Testis (tissue), 3 donors: ENCODE data around the gene PLK5. TPM values are rescaled to one million over a fixed set of nuclear protein-coding genes. Genes with fewer than 3 reads are reported as not detected.

Source experiments
- DNase-seq: peaks from one replicate; pipeline ENCODE4 v3.0.0-alpha.2; 2019
- H3K27ac ChIP-seq, 2 donors: fragments of 200-600 bp; sonication (generic); one replicate each; pipeline ENCODE4 v1.5.1; 2019
- H3K27me3 ChIP-seq: fragments of 200-600 bp; sonication (generic); one replicate; pipeline ENCODE4 v1.5.1; 2019
- H3K36me3 ChIP-seq: fragments of 200-600 bp; sonication (generic); one replicate; pipeline ENCODE4 v1.5.1; 2017; ENCODE audit warnings: low read depth; ENCODE audit errors: missing control alignments
- H3K4me1 ChIP-seq: fragments of 200-600 bp; sonication (generic); one replicate; pipeline ENCODE4 v1.5.1; 2019
- H3K4me3 ChIP-seq, 2 donors: fragments of 200-600 bp; sonication (generic); one replicate each; pipeline ENCODE4 v1.5.1; 2017 to 2019
- H3K9me3 ChIP-seq: fragments of 200-600 bp; sonication (generic); one replicate; pipeline ENCODE4 v1.5.1; 2017
- POLR2A ChIP-seq: fragments of 450-650 bp; IDR thresholded peaks from one replicate; pipeline ENCODE4 v1.6.1; 2017; ENCODE audit warnings: antibody characterized with exemption, mild to moderate bottlenecking, moderate library complexity
- WGBS, 2 donors: methylation state at CpG; one replicate each; pipeline ENCODE4 v1.1.5; 2018; 5-methylcytosine and 5-hydroxymethylcytosine counted together
- intact Hi-C: fragments of 100-400 bp; cut with DNase I; formaldehyde crosslinking; loops from one replicate; pipeline ENCODE4 v1.15.1; 2023; ENCODE audit warnings: low total_unique reads
- polyA plus RNA-seq: library from polyadenylated mRNA; stranded (reverse); fragments of 350-450 nt; fragmentation: Illumina TruSeq; extraction: RNeasy Lipid Tissue Mini Kit (QIAGEN cat#74804); gene quantifications from one replicate; pipeline ENCODE4 v1.2.3, GENCODE V29; 2014; ENCODE audit warnings: low read depth, low replicate concordance; ENCODE audit not compliant: insufficient read depth
- total RNA-seq, 2 donors: library from RNA; depleted of rRNA; stranded (reverse); fragments of >200 nt; gene quantifications; one replicate each; pipeline ENCODE4 v1.2.3, GENCODE V29; 2016
- TF ChIP-seq, protein P1 (sequence below), 3 experiments: fragments of 450-650 bp in 2 of 3; fragments of 200-600 bp in 1 of 3; sonication (generic) in 1 of 3; IDR thresholded peaks; one replicate each; pipeline ENCODE4 v1.5.1; 2016 to 2019; ENCODE audit warnings: antibody characterized with exemption in 3 of 3, mild to moderate bottlenecking in 2 of 3, moderate library complexity in 1 of 3

The PLK5 gene
- total and polyA plus RNA-seq, 3 donors from 2014 or later = 2.4 to 31.5 (median 13.4) TPM

- DNase-seq = no peak
- H3K9me3 ChIP-seq = no peaks in the 10 kb centered on the region
- intact Hi-C loops = no loop called here
- no peak overlapping the region for H3K4me3 ChIP-seq
- no peaks in the 10 kb centered on the region for H3K36me3 ChIP-seq
- 78 to 85% methylated on average over 5 to 6 of the region's 6 CpGs for WGBS, 2 donors
- TF ChIP-seq POLR2A = no peak
- TF ChIP-seq, protein P1, sequence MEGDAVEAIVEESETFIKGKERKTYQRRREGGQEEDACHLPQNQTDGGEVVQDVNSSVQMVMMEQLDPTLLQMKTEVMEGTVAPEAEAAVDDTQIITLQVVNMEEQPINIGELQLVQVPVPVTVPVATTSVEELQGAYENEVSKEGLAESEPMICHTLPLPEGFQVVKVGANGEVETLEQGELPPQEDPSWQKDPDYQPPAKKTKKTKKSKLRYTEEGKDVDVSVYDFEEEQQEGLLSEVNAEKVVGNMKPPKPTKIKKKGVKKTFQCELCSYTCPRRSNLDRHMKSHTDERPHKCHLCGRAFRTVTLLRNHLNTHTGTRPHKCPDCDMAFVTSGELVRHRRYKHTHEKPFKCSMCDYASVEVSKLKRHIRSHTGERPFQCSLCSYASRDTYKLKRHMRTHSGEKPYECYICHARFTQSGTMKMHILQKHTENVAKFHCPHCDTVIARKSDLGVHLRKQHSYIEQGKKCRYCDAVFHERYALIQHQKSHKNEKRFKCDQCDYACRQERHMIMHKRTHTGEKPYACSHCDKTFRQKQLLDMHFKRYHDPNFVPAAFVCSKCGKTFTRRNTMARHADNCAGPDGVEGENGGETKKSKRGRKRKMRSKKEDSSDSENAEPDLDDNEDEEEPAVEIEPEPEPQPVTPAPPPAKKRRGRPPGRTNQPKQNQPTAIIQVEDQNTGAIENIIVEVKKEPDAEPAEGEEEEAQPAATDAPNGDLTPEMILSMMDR (IDR thresholded peaks at IDR 0.05) = no peak
- no peaks in the 10 kb centered on the region for H3K4me1 ChIP-seq
- no peak overlapping the region for H3K27ac ChIP-seq
- no peaks in the 10 kb centered on the region for H3K27me3 ChIP-seq
These were observed 39.4 kb downstream of the PLK5 start for GRCh38 chr19:1563251-1563650.

DNA sequence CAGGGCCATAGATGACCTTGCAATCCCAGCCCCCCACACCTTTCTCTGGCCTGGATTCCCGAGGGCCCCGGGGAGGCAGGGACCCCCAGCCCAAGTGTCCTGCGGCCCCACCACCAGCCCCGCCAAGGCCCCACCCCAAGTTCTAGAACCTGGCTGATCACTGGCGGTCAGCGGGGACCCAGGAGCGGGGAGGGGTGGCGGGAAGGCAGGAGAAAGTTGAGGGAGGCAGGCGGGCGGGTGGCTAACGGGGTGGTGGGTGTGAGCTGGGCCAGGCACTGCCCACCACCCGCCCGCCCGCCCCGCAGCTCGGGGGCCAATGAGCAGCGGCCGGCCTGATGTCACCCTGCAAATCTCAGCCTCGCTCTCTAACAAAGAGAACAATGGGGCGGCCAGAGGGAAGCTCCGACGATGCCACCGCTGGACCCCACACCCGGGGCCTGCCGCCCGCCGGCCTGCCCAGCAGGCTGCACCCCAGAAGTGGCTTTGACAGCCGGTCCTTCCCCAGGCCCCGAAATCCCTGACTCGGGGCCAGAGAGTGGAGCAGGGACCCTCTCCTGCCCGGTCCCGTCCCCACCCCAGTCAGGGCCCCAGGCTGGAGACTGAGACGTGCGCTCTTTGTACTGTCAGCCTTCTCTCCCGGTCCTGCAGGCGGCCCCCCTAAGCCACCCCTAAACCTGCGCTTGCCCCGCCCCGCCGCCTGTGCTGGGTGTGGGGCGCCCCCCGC lies 42.7 kb downstream of the PLK5 start:
- peak overlapping the region; percentile 67 to 76 for H3K4me3 ChIP-seq
- H3K9me3 ChIP-seq = no peaks in the 10 kb centered on the region
- peak; percentile 91 for DNase-seq
- TF ChIP-seq POLR2A = no peak
- TF ChIP-seq, protein P1 (IDR thresholded peaks at IDR 0.05) = no peak
- no peaks in the 10 kb centered on the region for H3K36me3 ChIP-seq
- WGBS, 2 donors = 4 to 9% methylated on average over 4 to 36 of the region's 42 CpGs
- H3K27ac ChIP-seq = peak overlapping the region; percentile 81 to 87
- intact Hi-C loops = no loop called here
- H3K27me3 ChIP-seq = no peaks in the 10 kb centered on the region
- peaks cover 6% of the 10 kb centered on the region for H3K4me1 ChIP-seq

DNA sequence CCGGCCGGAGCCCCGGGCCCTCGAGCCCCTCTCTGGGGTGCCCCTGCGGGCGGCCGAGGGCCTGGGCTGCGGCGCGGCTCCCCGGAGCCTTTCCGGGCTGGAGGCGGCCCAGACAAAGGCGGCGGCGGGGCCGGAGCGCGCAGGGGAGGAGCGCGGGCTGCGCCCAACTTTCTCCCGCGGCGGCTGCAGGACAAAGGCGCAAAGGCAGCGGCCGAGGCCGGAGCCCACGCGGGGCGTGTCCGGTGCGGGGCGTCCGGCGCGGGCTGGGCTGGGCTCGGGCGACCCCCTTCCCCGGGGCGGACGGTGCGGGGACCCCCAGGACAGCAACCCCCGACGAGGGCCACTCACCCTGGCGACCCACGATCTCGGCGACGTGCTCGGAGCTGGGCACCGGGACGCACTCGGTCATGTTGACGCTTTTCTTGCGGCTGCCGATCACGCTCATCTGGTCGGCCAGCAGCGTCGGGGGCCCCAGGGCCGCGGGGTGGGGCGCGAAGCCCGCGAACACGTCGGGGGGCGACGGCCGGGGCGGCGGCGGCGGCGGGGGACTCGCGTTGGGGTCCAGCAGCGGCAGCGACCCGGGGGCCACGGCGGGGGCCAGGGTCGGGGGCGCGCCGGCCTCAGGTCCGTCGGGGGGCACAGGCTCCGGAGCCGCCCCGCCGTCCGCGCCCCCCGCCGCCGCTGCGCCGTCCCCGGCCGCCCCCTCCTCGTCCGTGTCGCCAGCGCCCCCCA lies 43.4 kb downstream of the PLK5 start:
- Histone ChIP-seq H3K4me3 (peak overlapping the region; percentile 67 to 76), H3K9me3 (no peaks in the 10 kb centered on the region), H3K27ac (peak overlapping the region; percentile 81 to 87), H3K4me1 (peaks cover 6% of the 10 kb centered on the region), H3K36me3 (no peaks in the 10 kb centered on the region), H3K27me3 (no peaks in the 10 kb centered on the region)
- WGBS, 2 donors = 1% methylated on average over 79 of the region's 108 CpGs; no CpG with 5 or more reads in 1 of the 2 donors
- TF ChIP-seq, protein P1 (IDR thresholded peaks at IDR 0.05) = no peak
- no peak for TF ChIP-seq POLR2A
- no peak for DNase-seq
- intact Hi-C loops = no loop called here

DNA sequence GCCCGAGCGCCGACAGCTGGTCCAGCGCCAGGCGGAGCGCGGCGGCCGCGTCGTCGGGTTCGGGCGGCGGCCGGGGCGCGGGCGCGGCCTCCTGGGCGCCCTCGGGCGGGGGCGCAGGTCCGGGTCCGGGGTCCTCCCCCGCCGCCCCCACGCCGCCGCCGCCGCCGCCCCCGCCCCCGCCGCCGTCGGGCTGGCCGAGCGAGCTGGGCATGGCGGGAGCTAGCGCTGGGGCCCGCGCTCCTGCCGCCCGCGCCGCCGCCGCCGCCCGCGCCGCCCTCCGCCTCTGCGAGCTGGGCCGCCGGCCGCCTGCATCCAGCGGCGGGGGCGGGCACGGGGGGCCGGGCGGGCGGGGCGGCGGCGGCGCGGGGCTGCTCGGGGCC lies 44.0 kb downstream of the PLK5 start:
- intact Hi-C loops = no loop called here
- Histone ChIP-seq H3K36me3 (no peaks in the 10 kb centered on the region), H3K9me3 (no peaks in the 10 kb centered on the region), H3K4me1 (peaks cover 6% of the 10 kb centered on the region), H3K4me3 (peak overlapping the region in 1 of 2 donors; percentile 67), H3K27ac (no peak overlapping the region), H3K27me3 (no peaks in the 10 kb centered on the region)
- WGBS, 2 donors = 0% methylated on average over 8 of the region's 73 CpGs; no CpG with 5 or more reads in 1 of the 2 donors
- no peak for DNase-seq
- TF ChIP-seq, protein P1 (IDR thresholded peaks at IDR 0.05) = no peak
- no peak for TF ChIP-seq POLR2A
